Measurements from ENCODE around the gene CXCR1.
A peak's percentile ranks its signal among the peaks of the same experiment; 100 is the strongest.
"Not testable (repeated sequence)": the region's sequence is repeated elsewhere in the genome, so short reads cannot be mapped to it uniquely, and the experiment has no call there.

The CXCR1 gene

DNA sequence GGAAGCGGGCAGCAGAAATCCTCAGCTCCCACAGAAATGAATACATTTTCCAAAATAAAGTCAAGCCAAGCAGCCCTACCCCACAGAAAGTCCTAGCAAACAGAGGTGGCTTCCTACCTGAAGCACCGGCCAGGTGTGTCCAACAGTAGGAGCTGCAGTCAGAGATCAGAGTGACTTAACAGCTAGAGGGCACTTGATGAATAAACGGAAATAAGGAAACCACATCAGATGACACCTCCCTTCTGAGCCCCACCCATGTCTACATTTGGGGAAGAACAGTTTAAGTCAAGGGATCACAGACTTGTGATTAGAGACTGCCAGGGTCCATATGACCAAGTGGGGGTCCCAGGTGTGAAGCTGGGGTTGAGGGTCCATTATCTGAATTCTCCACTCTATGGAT, at the start of gene CXCR1:
TSS of gene CXCR1 (minus strand) at position 172 of the 400 bp plus-strand sequence. CDS start 1,751 bp downstream, outside the sequence.
- peak; percentile 1 for DNase-seq (ENCODE audit: low read depth)

DNA sequence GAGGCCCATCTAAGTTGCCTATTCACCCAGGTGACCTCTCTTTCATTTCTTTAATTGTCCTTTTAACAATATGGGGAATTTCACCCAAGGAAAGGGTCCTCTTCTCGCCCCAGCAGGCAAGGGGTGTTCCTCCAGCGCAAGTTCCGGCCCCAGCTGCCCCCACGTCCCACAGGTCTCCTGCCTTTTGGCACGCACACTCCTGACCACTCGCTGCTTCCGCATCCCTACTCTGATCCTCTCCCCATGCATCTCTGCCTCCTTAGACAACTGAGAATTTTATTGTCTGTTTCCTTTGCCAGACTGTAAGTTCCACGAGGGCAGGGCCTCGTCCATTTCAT, 49.5 kb upstream of the CXCR1 start:
- no peak for DNase-seq (ENCODE audit: low read depth)

DNA sequence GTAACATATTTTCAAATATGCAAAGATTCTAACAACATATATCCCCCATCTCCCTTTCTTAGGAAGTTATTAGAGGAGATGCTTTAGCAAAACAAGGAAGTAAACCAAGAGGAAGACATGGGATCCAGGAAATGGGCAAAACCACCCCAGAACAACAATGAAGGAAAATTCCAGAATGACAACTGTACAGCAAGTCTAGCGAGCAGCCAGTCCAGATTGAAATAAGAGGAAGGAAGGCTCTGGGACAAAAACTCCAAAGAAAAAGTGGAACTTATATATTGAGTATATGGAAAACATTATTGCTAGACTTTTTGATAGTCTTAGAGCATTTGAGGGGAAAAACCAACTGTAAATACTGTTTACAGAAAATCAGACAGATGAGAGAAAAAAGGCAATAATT, 47.4 kb upstream of the CXCR1 start:
- DNase-seq (ENCODE audit: low read depth), result no peak

DNA sequence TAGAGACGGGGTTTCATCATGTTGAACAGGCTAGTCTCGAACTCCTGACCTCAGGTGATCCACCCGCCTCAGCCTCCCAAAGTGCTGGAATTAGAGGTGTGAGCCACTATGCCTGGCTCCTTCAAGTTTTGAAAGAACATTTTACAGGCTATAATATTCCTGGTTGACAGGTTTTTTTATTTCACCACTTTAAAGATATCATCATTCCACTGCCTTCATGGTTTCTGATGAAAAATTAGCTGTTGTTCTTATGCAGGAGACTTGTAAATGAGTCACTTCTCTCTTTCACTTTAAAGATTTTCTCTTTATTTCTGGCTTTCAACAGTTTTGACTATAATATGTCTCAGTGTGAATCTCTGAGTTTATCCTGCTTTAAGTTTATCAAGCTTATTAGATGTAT, 42.3 kb upstream of the CXCR1 start:
- DNase-seq (ENCODE audit: low read depth), result no peak

DNA sequence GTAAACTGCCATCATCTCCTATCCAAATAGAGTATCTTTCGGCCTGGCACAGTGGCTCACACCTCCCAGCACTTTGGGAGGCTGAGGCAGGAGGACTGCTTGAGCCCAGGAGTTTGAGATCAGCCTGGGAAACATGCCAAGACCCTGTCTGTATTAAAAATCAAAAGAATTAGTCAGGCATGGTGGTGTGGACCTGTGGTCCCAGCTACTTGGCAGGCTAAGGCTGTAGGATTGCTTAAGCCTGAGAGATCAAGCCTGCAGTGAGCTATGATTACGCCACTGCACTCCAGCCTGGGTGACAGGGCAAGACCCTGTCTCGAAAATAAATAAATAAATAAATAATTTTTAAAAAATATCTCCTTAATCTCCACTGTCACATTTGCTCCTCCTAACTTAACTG, 35.5 kb upstream of the CXCR1 start:
- no peak for DNase-seq (ENCODE audit: low read depth)

DNA sequence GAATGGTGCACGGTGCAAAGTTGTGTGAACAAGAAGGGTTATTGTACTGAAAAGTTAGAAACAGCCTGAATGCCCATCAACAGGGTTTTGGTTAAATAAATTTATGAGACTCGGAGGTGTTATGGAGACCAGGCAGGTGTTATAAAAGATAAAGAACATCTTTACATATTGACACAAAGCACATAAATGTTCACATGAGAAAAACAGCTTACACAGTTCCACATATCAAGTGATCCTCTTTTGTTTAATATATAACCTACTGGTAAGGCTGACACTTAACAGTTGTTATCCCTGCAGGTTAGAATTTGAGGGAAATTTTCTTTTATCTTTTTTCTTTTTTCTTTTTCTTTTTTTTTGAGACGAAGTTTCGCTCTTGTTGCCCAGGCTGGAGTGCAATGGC, 30.2 kb upstream of the CXCR1 start:
- DNase-seq (ENCODE audit: low read depth), result no peak

DNA sequence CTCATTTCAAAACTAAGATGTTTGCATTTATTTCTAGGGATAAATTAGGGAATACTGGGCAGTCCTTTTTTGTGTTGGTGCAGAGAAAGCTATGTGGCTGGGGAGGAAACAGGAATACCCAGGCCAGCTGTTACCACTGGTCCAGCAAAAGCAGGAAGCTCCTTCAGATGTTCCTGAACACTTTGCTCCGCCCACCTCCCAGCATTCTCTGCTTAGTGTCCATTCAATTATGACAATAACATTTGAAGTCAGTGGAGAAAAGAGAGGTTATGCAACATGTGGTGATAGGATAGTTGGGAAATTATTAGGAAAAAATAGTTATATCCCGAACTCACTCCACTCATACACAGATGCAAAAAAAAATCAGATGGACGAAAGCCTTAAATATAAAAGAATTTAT, 28.1 kb upstream of the CXCR1 start:
- no peak for DNase-seq (ENCODE audit: low read depth)

DNA sequence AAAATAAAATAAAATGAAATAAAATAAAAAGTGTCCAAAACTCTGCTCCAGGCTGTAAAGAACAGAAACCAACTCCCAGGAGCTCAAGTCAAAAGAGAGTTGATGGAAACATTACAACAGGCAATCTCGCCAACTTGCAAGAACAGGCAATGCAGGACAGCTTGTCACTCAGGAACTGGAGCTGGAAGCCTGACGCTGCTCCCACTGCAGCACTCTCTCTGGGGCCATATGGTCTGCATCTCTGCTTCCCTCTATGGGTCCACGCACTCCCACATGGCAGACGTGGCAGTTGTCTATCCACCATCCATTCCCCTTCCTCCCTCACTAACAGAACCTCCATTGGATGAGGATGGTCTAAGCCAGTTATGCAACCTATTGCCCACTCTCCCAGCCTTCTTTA, 26.9 kb upstream of the CXCR1 start:
- DNase-seq (ENCODE audit: low read depth), result no peak

DNA sequence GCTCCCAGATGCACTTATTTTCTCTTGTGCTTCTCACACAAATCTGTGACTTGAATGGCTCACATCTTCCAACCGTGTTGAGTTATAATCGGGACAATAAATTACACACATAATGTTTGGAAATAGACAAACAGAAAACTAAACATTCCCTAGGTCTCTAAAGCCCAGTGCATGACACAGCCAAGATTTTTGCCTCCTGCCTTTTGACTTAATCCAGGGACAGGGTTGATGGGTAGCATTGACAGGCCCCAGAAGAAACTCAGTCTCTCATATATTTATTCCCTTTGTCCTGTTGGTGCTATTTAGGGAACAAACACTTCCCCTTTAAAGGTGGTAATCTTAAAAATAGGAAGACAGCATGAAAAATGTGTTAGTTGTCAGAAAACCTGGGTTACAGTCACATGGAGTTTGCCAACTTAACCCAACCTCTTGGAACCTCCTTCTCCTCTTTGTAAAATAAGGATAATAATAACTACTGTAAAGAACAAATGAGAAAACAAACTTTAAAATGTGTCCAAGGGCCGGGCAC, 26.2 kb upstream of the CXCR1 start:
- no peak for DNase-seq (ENCODE audit: low read depth)

DNA sequence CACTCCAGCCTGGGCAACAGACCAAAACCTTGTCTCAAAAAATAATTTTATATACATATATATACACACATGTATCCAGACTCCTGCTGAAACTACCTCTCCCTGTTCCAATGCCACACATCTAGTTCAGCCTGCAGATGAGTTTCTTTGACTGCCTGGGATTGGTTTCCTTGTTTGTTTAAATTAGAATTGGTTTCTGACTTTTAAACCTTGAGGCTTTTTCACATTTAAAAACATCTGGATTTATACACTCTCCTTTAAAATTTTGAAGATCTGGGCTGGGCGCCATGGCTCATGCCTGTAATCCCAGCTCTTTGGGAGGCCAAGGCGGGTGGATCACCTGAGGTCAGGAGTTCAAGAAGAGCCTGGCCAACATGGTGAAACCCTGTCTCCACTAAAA, 21.8 kb upstream of the CXCR1 start:
- DNase-seq (ENCODE audit: low read depth), result no peak

DNA sequence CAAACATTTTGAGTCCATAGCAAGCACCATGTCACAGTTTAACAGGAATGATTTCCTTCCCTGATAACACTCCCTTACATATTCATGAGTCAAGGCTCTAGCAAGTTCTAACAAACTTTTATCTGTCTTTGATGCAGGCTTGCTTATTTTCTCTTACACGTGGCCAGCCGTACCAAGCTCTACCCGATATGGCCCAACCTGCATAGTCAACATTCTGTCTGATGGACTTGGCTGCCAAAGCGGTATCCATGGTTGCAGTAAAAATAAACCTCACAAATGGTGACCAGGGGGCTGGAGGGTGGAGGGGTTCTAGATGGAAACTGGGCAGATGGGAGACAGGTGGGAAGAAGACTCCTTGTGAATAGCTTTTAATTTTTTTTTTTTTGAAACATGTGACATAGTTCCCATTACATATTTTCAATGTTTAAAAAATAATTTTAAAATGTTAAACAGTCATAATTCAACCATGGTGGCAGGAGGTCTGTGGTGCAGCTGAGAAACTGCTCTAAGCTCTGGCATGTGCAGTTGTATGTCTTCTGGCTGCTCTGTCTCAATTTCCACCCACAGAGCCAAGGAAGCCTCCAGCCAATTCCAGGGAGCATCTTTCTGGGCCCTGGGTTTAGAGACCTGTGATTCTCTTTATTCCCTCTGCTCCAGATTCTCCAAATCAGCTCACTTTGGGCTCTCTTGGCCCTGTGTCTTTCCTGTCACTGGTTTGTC, 20.7 kb upstream of the CXCR1 start:
- DNase-seq (ENCODE audit: low read depth), result no peak

DNA sequence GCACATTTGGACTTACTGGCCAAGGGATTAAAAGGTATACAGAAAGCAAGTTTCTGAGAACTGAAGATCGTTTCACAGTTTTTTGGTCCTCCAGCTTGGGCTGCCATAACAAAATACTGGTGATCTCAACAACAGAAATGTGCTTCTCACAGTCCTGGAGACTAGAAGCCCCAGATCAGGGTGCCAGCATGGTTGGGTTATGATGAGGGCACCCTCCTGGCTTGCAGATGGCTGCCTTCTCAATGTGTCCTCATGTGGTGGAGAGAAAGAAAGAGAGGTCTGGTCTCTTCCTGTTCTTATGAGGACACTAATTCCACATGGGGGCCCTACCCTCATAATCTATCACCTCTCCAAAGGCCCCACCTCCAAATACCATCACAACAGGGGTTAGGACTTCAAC, 20.1 kb upstream of the CXCR1 start:
- DNase-seq (ENCODE audit: low read depth), result no peak

DNA sequence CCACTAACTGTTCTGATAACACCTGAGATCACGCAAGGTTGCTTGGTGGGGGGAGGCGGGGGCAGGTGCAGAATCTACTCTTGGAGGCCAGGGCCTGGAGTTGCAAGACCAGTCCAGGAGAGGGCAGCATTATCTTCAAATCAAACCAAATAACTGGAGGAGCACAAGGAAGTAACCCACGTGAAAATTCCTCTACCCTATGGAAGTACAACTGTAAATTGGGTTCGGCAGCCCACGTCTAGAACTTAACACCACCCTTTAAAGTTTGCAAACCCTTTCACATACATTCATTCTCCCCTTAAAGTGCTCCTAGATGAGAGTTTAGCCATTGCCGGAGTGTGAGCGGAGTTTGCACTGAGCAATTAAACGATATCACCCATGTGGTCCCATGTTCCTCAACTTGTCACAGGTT, 19.6 kb upstream of the CXCR1 start:
- DNase-seq (ENCODE audit: low read depth), result peak; percentile 48

DNA sequence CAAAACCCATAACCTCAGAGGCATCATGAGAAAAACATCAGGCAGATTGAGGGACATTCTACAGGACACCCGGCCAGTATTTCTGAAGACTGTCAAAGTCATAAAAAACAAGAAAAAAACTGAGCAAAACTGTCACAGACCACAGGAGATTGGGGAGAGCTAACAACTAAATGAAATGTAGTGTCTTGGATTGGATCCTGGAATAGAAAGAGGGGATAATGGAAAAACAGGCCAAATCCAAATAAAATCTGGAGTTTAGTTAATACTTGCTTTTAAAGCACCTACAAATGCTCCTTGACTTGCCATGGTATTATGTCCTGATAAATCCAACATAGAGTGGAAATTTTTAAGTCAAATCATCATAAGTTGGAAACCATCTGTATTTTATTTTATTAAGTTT, 17.6 kb upstream of the CXCR1 start:
- DNase-seq (ENCODE audit: low read depth), result no peak

DNA sequence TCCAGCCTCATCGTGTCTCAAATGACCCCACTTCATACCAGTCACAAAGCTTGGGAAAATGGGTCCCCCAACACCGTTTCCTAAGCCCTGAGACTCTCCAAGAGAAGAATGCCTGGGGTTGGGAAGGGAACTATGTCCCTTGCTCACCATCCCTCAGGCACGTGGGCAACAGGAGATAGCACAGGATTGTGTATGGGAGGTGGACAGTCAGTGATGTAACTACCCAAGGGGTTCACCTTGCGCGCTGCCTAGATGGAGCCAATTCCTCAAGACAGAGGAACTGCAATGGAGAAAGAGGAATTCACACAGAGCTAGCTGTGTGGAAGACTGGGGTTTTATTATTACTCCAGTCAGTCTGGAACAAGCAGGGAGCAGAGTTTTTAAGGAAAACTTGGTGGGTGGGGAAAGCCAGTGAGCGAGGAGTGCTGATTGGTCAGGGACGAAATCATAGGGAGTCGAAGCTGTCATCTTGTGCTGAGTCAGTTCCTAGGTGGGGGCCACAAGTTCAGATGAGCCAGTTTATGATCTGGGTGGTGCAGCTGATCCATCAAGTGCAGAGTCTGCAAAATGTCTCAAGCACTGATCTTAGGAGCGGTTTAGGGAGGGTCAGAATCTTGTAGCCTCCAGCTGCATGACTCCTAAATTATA, 13.8 kb upstream of the CXCR1 start:
- DNase-seq (ENCODE audit: low read depth), result no peak

DNA sequence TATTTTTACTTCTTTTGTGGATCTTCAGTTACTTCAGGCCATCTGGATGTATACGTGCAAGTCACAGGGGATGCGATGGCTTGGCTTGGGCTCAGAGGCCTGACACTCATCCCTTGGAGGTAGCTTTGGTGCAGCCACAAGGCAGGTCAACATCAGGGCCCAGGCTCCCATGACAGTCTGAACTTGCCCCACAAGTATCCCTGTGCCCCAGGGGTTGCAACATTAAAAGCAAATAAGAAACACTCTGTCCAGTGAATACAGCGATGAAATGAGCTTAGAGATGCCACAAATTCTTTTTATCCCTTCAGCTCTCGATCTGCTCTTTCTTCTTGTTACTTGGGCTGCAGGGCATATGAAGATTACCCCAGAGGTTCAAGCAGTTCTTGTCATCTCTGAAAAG, 13.0 kb upstream of the CXCR1 start:
- DNase-seq (ENCODE audit: low read depth), result no peak

DNA sequence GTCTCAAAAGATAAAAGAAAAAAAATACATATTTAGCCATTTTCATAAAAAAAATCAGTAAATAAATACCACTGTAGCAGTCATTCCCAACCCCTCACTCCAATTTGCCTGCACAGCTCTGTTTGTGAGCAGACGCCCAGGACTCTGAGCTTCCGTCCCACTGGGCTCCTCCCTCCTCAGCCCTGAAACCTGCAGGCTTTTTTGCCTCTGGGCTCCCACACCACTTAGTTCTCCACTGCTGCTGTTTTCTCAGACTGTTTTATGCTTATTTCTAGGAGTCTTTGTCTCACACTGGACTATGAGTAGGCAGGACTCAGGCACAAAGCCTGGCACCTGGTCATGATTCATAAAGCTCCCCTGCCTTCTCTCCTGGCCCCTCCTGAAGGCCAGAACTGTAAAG, 6.1 kb upstream of the CXCR1 start:
- DNase-seq (ENCODE audit: low read depth), result no peak

DNA sequence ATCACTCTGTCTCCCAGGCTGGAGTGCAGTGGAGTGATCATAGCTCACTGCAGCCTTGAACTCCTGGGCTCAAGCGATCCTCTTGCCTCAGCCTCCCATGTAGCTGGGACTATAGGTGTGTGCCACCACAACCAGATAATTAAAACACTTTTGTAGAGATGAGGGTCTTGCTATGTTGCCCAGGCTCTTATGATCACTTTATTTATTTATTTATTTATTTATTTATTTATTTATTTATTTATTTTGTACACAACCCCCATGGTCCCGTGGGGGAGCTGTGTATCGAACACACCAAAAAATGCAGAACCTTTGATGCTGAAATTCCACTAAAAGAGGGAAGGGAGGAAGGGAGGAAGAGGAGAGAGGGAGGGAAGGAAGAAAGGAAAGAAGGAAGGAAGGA, 5.0 kb upstream of the CXCR1 start:
- not testable (repeated sequence) for DNase-seq (ENCODE audit: low read depth)

DNA sequence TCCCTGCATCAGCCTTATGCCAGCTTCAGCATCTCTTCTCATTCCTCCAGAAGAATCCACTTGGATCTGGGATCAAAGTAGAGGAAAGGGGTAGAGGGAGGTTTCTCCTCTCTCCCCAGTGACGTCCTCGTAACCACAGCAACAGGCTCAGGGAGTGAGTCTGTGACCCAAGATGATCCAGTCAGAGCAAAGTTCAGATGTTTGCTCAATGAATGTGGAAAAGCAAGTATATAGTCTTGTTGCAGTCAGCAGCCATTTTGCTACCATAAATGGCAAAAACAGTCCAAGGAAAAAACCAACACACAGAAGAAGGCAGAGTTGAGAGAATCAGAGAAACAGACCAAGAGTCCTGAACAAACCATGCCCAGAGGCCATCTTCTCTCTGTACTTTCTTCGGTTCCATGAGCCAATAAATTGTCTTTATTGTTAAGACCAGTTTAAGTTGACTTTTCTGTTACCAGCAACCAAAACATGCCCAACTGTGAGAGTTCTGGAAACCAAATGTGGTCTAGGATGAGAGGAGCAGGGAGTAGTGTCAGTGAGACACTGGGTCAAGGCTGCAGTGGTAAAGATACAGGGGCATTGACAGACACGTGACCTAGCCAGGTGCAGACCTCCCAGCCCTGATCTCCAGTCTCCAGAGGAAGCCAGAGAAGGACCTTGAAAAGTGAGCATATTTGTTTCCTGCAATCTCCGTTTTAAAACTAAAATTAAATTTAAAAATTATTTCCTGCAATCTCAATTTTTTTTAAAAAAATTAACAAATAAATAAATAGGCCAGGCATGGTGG, 3.2 kb upstream of the CXCR1 start:
- DNase-seq (ENCODE audit: low read depth), result no peak

DNA sequence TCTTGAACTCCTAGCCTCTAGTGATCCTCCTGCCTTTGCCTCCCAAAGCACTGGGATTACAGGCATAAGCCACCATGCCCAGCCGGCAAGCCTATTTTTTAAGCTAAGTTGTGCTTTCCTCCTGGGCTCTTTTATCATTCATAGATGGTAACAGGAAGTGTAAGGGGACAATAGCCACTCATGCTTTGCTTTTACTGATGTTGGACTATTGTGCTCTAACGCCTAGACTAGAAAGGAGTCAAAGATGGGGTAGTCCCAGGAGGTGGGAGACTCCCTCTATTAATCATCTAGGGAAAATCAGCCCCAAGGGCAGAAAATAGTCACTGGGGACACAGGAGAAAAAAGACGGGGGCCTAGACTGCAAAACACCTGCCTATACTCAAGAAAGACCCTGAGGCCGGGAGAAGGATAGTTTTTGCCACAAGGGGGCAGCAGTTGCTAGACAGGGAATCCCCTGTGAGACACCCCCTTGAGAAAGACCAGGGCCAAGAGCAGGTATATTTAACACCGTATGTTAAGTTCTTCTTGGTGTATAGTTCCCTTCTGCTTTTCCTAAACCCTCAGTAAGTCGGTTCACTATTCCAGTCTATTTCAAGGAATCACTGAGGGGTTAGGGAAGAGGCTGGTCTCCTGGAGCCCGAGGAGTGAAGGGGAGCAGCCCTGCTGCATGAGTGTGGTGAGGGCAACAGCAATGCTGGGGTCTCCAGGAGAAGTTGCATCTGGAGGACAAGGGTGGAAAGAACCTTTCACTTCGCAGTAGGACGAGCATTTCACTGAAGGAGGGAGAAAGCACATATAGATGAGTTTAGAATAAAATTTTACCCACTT, 2.1 kb upstream of the CXCR1 start:
- DNase-seq (ENCODE audit: low read depth), result peak; percentile 48

DNA sequence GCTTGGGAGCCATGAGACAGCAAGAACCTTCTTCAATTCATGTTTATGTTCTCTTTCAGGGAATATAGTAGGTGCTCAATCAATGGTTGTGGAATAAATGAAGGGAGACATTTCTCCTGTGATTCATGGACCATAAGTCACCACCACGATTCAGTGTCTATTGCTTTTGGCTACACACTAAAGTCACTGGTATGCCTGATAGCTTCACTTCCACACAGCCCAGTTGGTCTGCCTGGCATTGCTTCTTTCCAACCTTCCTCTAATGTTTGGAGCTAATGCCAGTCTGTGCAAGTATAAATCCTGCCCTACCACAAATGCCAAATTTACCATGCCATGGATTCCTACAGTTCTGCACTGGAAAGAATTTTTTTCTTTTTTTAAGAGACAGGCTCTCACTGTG, 1.3 kb upstream of the CXCR1 start:
- no peak for DNase-seq (ENCODE audit: low read depth)

DNA sequence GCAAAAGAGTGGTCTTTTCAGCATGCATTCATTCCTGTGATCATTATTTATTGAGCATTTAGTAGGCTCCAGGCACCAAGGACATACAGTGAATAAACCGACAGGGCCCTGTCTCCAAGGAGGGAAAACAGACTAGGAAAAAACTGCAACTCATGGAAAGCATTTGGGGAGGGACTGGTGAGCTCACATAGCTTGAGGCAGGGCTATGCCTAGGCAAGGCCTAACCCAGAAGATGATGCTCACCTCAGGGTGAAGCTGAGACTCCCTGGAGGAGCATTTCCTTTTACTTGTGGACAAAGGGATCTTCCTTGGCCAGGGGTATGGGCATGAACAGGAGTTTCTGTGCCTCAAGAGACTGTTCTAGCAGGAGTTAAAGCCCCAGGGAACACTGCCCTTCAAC, 3.9 kb downstream of the CXCR1 start:
- DNase-seq (ENCODE audit: low read depth), result no peak
